CD4-positive, alpha-beta T cell treated with Interleukin-4 for 4 hours (primary cell): ENCODE results near the gene BAD.
A peak's percentile ranks its signal among the peaks of the same experiment; 100 is the strongest.

ENCODE experiments used
- DNase-seq: peaks from one replicate; pipeline ENCODE4 v3.0.0-alpha.2; 2020

The BAD gene

DNA sequence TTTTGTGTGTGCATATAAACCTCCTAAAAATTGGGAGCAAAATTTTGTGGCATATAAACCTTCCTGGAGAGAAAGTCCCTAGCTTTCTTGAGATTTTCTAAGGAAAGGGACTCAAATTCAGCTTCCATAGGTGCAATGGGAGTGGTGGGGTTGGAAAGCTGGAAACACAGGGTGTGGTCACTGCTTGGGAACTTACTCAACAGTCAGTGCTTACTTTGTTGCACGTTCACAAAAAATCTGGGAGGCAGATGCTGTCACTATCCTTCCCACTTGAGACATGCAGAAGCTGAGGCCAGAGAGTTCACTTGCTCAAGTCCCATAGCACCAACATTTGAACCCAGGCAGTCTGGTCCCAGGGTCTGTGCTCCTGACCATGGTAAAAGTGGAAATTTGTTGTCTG lies 11.8 kb upstream of the BAD start:
- DNase-seq = no peak

DNA sequence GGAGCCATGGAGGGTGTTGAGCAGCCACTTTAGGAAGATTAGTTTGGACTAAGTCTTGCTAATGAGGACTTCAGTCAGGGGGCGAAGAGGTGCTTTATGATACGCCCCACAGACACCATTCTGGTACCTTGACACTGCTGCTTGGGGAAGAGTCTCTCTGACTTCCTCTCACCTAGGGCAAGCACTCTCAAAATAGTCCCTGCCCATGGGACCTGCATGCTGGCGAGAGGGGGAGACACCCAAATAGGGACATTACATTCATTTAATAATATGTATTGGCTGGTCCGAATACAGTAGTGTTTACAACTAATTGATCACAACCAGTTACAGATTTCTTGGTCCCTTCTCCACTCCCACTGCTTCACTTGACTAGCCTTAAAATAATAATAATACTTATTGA lies 11.3 kb upstream of the BAD start:
- DNase-seq = no peak

DNA sequence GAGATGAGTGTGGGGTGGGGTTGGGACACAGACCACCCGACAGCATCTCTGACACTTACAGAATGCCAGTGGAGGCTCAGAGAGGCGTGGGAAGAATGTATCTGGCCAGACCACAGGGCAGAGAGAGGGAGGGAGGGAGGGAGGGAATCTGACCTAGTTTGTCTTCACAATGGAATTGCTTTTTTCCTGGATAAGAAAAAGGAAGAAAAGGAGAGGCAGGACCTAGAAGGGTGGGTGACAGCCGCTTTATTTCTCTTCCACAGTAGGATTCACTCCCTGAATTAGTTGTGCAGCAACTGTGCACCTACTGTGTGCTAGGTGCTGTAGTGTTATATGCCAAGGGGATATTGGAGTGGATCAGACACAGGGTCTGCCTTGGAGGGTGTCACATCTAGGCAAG lies 10.3 kb upstream of the BAD start:
- DNase-seq = no peak

DNA sequence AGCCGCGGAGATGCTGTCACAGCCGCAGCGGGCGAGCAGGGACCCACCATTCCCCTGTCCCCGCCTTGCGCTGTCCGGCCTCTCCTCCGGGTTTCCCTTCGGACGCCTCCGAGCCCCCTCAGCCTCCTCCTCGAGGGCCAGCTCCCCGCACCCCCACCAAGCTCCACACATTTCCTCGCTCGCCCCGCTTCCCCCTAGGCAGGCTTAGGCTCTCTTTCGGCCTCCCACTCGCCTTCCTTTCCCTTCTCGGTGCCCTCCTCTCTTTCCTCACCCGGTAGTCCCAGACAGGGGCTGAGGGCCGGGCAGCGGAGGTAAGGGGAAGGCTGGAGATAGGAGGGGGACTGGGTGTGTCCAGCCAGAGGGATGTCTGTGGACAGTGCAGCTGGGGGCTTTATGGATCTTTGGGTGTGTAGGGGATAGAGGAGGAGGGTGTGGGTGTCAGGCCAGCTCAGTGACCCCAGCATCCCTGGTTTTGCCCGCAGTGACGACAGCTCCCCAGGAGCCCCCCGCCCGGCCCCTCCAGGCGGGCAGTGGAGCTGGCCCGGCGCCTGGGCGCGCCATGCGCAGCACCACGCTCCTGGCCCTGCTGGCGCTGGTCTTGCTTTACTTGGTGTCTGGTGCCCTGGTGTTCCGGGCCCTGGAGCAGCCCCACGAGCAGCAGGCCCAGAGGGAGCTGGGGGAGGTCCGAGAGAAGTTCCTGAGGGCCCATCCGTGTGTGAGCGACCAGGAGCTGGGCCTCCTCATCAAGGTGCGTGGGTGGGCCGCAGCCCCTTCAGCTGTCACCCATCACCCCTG lies 8.2 kb upstream of the BAD start:
- no peak for DNase-seq

DNA sequence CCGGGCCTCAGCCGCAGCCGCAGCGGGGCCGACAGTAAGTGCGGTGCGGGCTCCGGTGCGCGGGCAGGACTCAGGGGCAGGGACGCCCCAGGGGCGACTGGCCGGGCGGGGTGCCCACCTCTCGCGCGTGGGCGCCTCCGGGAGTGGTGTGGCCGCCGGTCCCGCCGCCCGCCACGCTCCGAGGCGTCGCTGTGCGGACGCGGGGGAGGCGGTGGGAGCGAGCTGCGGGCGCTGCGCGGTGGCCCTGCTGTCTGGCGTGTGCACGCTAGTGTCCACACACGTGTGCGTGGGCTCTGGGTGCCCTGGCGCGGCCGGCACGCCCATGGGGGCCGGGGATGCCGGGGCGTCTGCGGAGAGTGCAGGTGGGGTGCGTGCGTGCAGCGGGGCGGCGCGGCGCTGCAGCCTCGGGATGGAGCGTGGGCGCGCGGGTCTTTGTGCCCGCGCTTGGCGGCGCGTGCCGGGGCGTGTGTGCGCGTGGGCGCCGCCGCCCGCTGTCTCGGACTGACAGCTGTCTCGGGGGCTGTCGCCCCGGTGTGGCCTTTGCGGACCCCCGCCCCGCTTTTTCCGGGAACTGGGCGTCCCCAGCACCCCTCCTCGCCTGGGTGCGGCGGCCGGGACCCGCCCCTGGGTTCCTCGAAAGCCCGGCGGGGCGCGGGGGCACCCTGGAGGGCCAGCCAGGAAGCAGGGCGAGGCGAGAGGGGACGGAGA lies 7.4 kb upstream of the BAD start:
- no peak for DNase-seq

DNA sequence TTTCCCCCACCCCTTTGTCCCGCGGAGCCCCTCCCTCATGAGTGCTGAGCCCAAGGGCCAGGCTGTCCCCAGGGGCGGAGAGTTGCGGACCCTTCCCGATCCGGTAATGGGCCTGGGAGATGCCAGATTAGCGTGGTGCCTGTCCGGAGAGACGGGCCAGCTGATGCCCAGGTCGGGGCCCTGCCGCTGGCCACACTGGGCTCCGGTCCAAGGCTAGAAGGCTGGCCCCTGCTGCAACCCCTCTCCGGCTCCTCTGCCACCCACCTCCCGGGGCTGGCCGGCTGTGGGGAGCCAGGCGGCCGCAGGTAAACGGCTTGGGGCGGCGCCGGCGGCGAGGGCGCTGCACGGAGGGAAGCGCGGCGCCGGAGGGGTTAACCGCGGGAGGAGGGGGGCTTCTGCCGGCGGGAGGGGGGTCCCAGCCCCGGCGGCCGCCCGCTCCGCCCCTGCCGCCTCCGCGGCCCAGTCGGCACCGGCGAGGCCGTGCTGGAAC lies 6.8 kb upstream of the BAD start, which contains the start of gene KCNK4:
KCNK4 (plus strand) TSS at position 41 of the 490 bp plus-strand sequence. CDS start 1,717 bp downstream, outside the sequence.
- no peak for DNase-seq

DNA sequence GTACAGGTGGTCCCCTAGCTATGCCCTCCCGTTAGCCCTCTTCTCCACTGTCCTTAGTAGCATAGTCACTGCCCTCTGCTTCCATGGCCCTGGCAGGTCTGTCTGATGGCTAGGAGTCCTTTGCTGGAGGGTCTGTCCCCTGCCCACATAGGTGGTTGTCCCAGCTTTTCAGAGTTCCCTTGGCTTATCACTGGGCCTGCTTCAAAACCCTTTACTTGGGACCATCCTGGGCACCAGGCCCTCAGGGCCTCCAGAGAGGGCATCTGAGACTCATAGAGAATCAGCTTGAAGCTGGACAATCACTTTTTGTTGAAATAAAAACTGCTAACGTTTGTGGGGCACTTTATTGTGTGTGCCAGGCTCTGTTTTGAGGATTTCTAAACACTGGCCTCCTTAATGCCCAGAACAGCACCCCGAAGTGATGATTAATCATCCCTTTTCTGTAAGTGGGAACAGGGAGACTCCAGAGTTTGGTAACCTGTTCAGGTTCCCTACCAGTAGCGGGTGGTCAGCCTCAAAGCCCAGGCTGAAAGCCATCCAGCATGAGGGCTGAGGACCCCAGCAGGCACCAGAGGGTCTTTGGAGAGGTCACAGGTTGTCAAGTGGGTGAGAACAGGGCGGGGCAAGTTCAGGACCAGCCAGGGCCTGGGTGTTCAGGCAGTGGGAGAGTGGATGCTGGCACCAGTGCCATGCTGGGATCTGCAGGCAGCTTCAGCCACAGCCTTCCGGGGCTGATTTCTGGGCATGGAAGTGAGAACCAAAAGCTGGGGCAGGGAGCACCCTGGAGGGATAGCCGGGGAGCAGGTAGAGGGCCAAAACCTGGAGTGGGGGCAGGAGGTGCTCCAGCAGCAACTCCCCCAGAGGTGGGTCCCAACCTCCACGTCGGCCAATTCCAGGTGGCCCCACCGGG lies 6.1 kb upstream of the BAD start:
- DNase-seq = no peak

DNA sequence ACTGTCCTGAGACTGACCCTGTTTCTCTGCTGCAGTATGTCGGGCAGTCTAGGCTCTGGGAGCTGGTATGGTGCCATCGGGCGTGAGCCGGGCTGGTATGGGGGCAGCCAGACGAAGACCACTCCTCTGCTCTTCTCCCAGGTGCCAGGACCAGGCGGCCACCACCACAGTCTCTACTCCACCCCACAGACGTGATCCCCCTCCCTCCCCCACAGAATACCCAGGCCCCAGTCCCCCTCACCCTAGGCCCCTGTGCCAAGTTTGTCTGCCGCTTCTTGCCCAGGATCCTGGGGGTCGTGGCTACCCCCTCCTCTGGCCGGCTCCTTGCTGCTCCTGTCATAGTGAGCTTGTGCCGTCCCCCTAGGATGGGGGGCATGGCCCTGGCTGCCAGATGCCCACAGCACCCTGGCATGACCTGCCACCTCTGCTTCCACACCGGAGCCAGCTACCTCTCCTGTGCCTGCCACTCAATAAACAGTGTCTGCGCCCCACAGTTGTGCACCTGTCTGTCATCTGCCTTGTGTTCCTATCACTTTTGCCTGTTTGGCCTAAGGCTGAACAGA lies 4.6 kb upstream of the BAD start:
- DNase-seq = no peak

DNA sequence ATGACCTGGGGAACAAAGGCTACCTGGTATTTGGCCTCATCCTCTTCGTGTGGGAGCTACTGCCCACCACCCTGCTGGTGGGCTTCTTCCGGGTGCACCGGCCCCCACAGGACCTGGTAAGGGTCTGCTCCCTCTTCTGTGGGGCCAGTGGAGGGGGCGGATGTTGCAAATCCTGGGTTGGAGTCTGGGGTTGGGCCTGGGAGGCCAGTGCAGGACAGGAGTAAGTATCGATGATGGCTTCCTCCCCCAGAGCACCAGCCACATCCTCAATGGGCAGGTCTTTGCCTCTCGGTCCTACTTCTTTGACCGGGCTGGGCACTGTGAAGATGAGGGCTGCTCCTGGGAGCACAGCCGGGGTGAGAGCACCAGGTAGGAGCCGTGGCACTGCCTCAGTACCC lies 3.9 kb upstream of the BAD start:
- no peak for DNase-seq

DNA sequence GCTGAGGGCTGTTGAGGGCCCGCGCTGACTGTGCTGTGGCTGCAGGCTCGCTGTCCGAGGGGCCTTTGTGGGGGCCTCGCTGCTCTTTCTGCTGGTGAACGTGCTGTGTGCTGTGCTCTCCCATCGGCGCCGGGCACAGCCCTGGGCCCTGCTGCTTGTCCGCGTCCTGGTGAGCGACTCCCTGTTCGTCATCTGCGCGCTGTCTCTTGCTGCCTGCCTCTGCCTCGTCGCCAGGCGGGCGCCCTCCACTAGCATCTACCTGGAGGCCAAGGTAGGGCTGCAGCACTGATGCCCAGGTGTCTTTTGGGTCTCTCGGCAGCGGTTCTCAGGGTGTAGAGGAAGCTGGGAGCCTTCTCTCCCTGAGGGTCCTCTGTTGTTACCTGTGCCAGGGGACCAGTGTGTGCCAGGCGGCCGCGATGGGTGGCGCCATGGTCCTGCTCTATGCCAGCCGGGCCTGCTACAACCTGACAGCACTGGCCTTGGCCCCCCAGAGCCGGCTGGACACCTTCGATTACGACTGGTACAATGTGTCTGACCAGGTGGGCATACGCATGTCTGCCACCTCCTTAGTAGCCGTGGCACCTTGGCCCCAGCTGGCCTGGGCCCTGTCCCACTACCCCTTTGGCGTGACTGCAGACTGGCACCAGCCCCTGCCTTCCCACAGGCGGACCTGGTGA lies 3.3 kb upstream of the BAD start:
- DNase-seq = no peak

DNA sequence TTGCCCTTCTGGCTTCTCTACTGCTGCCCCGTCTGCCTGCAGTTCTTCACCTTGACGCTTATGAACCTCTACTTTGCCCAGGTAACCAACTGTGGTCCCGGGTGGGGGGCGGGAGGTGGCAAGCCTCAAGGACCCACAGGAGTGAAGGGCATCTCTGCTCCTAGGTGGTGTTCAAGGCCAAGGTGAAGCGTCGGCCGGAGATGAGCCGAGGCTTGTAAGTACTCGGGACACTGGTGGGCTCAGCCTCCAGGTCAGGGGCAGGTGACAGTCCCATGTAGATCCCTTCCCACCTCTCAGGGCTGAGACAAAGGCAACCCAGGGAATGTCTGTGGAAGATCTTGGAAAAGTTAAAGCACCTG lies 2.3 kb upstream of the BAD start:
- DNase-seq = no peak

DNA sequence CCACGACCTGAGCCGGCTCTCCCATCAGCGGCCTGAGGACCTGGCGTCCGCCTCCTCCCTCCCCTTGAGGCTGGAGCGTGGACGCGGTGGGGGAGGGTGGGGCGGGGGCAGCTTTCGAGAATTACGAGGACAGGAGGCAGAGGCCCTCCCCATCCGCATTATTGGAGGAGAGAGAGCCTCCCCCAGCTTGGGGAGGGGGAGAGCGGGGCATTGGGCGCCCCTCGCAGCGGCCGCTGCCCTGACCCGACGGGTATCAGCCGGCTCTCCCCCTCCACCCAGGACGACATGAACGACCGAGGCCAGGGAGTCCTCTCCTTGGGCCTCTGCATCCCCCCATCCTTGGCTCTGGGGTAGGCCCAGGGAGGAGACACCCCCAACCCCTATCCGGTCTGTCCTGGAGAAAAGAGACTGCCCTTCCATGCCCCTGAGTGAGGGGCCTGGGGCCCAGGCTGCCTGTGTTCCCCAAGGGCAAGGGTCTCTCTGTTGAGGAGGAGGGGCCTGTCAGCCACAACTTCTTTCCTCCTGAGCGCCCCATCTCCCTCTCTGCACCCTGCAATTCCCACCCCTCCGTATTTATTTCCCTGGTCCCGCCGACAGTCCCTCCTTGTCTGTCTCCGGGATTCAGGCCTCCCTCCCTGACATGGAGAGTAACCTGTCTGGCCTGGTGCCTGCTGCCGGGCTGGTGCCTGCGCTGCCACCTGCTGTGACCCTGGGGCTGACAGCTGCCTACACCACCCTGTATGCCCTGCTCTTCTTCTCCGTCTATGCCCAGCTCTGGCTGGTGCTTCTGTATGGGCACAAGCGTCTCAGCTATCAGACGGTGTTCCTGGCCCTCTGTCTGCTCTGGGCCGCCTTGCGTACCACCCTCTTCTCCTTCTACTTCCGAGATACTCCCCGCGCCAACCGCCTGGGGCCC lies 1.7 kb upstream of the BAD start:
- DNase-seq = no peak

DNA sequence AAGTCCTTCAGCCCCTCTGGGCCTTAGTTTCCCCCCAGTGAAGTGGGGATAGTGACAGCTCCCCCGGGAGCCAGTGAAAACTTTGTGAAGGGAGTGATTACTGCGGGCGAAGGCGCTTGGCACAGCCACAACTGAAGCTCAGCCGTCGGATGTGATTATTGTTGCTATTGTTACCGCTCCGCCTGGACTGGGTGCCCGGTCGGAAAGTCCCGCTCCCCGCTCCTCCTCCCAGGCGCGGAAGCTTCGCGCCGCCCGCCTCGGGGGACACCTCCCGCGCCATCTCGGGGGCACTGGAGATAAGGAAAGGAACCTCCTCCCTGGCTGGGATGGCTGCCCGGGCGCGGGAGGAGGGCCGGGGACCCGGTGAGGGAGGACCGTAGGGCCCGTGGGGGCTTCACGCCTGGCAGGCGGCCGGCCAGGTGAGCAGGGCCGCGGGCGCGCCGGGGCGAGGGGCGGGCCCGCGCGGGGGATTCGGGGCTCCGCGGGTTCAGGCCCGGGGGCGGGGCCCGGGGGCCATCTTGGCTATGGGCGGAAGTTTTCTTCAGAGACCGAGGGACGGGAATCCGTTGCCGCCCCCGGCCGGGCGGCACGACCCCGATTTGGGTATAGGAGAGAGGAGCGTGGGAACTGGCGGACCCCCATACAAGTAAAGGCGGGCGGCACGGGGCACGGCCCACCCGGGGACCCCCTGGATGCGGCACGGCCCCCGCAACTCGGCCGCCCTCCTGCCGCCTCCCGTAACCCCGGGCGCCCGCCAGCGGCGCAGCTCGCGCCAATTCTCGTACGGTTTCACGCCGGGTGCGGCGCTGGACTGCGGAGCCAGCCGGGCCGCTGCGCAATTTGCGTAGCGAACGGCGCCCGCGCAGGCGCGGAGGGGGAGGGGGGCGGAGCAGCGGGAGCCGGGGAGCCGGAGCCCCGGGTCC lies 758 bp upstream of the BAD start, which contains the start of gene GPR137:
GPR137 (plus strand) TSS at position 887 of the 923 bp plus-strand sequence. CDS start 677 bp downstream, outside the sequence.
- peak; percentile 89 for DNase-seq

DNA sequence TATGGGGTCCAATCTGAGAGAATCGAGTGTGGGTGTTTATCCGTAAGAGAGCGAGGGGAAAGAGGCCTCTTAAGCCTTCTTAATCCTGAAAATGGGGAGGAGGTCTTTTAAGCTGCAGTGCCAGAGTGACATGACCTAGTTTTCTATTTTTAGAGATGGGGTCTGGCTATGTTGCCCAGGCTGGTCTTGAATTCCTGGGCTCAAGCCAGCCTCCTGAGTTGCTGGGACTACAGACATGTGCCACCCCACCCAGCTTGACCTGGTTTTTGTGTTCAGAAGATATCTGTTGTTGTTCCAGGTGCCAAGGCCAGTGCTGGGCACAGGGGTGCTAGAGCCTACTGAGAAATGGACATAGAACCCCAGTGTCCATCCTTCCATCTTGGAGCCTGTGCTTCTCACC lies 1.4 kb downstream of the BAD start:
- no peak for DNase-seq

DNA sequence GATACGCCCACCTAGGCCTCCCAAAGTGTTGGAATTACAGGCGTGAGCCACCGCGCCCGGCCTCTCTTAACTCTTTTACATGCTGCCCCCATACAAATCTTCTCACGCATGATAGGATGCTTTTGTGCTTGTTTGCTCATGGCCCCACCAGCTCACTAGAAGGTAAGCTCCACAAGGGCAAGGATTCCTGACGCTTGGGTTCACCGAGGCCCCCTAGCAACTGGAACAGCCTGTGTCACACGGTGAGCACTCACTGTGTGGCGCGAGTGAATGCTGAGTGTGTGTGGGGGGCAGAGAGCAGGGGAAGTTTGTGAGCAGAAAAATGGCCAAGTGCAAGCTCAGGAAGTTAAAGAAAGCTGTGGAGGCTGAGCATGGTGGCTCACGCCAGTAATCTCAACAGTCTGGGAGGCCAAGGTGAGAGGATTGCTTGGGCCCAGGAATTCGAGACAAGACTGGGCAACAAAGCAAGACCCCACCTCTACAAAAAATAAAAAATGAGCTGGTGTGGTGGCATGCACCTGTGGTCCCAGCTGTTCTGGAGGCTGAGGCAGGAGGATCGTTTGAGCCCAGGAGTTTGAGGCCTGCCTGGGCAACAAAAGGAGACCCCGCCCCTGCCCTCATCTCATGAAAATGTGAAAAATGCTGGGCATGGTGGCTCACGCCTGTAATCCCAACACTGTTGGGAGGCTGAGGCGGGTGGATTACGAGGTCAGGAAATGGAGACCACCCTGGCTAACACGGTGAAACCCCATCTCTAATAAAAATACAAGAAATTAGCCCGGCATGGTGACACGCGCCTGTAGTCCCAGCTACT lies 2.3 kb downstream of the BAD start:
- DNase-seq = no peak

DNA sequence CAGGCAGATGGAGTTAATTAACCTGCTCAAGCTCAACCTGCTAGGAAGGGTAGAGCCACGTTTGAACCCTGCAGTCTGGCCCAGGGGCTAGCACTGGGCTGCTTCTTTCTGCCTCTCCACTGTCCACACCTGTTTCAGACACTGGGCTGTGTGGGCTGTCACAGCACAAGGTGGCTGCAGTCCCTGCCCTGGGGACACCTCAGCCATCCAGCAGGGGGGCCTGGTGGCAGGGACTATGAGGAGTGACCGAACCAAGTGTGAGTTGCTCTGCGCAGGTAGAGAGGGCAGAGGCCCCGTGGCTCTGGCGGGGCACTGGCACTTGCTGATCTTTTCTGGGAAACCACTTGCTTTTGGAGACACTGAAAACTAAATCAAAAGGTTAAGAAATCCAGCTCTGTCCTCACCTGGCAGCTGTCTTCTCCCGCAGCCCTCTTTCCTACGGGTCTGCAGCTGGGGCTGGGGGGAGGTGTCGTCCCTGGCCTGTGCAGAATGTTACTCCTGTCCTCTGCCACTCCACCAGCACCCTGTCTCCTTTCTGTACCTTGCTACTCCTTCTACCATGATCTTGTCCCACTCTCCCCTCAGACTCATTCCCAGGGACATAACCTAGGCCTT lies 5.8 kb downstream of the BAD start:
- DNase-seq = no peak

DNA sequence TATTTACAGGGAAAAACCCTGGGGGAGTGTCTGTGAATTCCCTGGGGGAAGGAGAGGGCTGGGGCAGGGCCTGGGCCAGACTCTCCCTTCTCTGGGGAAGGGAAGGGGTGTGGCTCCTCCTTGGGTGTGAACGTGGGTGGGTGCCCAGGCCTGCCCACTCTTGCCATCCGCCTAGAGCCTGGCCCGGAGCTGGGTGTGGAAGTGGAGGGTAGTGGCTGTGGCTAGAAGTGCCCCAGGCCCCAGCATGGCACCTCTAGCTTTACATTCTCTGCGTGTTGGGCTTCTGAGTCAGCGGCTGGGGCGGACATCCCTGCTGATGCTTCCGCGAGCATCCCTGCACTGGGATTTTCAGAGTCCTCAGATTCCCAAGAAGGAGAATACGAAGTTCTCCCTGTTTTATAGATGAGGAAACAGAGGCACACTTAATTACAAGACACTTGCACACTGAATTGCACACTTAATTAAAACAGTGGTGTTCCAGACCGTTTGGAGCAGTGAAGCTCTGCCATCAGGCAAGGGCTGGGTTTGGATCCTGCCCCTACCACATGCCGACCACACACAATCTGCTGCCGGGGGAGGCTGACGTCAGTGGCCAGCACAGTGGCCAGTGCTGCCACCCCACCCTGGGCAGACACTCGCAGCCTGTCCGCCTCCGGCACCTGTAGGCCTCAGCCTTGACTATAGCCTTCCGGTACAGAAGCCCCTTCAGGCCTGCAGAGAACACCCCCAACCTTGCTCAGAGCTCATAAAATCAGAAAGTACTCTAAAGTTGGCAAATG lies 7.6 kb downstream of the BAD start:
- DNase-seq = no peak

DNA sequence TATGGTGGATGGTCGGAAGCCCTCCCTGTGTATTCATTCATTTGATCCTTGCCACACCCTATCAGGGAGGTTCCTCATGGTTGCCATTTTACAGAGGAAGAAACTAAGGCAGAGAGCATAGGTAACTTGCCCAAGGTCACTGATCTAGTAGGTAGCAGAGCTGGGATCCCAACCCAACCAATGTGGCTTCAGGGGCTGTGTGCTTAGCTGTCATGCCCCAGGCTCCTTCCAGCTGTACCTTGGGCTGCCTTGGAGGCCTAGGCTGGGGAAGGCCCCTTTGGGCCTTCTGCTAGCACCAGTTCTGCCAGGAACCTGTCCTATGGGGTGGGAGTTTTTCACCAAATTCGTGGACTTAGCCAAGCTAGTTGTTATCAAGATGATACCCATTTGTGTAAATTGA lies 8.6 kb downstream of the BAD start:
- DNase-seq = no peak
